ENCODE measurements around the gene IGSF3. TPM values are rescaled to one million over a fixed set of nuclear protein-coding genes. Genes with fewer than 3 reads are reported as not detected.

The IGSF3 gene
- total RNA-seq, 4 donors from 2014 or later: 1.7 to 8.5 (median 5.1) TPM

DNA sequence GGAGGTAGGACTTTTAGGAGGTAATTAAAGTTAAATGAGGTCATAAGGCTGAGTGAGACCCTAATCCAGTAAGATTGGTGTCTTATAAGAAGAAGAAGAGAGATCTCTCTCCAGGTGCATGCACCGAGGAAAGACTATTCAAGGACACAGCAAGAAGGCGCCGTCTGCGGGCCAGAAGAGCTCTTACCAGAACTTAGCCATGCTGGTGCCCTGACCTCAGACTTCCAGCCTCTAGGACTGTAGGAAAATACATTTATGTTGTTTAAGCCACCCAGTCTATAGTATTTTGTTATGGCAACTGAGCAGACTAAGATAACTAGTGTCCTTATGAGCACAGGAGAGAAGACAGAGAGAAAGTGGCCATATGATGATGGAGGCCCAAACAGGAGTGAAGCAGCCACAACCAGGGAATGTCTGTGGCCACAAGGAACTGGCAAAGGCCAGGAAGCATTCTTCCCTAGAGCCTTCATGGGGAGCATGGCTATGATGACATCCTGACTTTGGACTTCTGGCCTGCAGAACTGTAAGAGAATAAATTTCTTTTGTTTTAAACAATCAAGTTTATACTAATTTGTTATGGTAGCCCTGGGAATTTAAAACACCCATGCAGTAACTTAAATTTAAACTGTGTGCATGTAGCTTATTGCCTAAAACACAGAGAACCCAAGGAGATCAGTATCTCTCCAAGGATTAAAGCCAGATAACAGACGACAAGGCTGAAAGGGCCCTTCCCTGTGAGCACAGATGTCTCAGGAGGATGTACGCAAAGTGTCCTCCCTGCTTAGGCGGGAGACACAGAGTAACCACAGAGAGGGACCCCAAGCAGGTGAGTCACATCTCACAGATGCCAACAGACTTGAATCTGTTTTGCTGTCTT lies 86.8 kb downstream of the IGSF3 start:
- ATAC-seq: no peak
- no peaks in the 10 kb centered on the region for H3K9me3 ChIP-seq
- peaks cover 0 to 7% of the 10 kb centered on the region in 2 donors for H3K36me3 ChIP-seq
- no peak overlapping the region for H3K27ac ChIP-seq
- no peaks in the 10 kb centered on the region for H3K4me1 ChIP-seq
- H3K4me3 ChIP-seq: no peak overlapping the region
- 75 to 79% methylated on average over 2 to 7 of the region's 7 CpGs for WGBS, 2 donors (ENCODE audit: low coverage in 1 of 2)
- H3K27me3 ChIP-seq: no peaks in the 10 kb centered on the region
- TF ChIP-seq, protein P1, sequence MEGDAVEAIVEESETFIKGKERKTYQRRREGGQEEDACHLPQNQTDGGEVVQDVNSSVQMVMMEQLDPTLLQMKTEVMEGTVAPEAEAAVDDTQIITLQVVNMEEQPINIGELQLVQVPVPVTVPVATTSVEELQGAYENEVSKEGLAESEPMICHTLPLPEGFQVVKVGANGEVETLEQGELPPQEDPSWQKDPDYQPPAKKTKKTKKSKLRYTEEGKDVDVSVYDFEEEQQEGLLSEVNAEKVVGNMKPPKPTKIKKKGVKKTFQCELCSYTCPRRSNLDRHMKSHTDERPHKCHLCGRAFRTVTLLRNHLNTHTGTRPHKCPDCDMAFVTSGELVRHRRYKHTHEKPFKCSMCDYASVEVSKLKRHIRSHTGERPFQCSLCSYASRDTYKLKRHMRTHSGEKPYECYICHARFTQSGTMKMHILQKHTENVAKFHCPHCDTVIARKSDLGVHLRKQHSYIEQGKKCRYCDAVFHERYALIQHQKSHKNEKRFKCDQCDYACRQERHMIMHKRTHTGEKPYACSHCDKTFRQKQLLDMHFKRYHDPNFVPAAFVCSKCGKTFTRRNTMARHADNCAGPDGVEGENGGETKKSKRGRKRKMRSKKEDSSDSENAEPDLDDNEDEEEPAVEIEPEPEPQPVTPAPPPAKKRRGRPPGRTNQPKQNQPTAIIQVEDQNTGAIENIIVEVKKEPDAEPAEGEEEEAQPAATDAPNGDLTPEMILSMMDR (IDR thresholded peaks at IDR 0.05): no peak
- TF ChIP-seq POLR2AphosphoS5 (IDR thresholded peaks at IDR 0.05): no peak
- TF ChIP-seq EP300 (IDR thresholded peaks at IDR 0.05): no peak
- TF ChIP-seq POLR2A (IDR thresholded peaks at IDR 0.05): no peak

DNA sequence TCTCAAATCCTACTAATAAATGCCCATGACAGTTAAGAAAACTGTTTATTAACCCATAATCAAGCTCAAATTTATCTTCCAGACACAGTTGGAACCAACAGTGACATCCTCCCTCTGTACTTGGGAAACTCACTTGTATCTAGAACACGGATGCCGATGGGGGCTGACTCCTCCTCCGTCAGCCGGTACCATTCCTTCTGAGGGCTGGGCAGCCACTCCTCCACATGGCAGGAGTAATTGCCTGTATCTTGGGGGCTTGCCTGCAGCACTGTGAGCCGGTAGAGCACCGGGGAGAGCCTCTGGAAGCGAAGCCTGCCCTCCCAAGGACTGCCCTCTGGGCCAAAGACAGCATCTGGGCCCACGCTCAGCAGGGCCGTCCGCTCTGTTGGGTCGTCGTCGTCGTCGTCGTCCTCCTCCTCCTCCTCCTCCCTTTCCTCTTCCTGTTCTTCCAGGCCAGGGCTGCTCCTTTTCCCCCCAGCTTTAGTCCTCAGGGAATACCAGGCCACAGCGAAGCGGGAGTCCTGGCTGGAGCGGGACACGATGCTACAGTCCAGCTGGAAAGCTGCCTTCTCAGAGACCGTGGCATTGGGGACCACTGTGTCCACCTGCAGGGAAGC lies 88.2 kb downstream of the IGSF3 start:
- WGBS, 2 donors (ENCODE audit: low coverage in 1 of 2): 77 to 79% methylated on average over 3 to 14 of the region's 21 CpGs
- Histone ChIP-seq H3K4me1 (peaks cover 0 to 7% (median 0%) of the 10 kb centered on the region in 3 donors), H3K27ac (no peak overlapping the region), H3K36me3 (peaks cover 0 to under 1% of the 10 kb centered on the region in 2 donors), H3K9me3 (no peaks in the 10 kb centered on the region), H3K4me3 (no peak overlapping the region), H3K27me3 (no peaks in the 10 kb centered on the region)
- TF ChIP-seq, protein P1 (IDR thresholded peaks at IDR 0.05): no peak
- TF ChIP-seq POLR2A (IDR thresholded peaks at IDR 0.05) (no peak), EP300 (IDR thresholded peaks at IDR 0.05) (no peak), POLR2AphosphoS5 (IDR thresholded peaks at IDR 0.05) (no peak)
- ATAC-seq: no peak

DNA sequence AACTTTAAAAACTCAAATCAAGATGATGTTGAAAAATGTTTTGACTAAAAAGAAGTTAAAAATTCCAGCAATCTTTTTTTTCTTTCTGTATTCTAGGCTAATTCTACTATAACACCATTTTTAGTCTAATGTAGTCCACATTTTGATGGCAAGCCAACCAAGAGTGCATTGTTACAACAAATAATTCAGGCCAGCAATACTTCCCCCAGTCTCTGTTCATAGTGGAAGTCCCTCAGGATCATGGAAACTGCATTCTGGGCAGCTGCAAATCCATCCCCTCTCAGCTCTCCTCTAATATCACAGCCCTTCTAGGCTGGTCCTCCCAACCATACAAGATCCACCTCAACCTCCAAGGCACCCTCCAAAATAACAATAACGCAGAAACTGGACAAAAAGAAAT lies 89.0 kb downstream of the IGSF3 start:
- Histone ChIP-seq H3K27me3 (no peaks in the 10 kb centered on the region), H3K36me3 (no peaks in the 10 kb centered on the region), H3K27ac (no peak overlapping the region), H3K4me1 (peaks cover 0 to 11% (median 0%) of the 10 kb centered on the region in 3 donors), H3K9me3 (no peaks in the 10 kb centered on the region), H3K4me3 (no peak overlapping the region)
- TF ChIP-seq POLR2A (IDR thresholded peaks at IDR 0.05) (no peak), POLR2AphosphoS5 (IDR thresholded peaks at IDR 0.05) (no peak), EP300 (IDR thresholded peaks at IDR 0.05) (no peak)
- WGBS, 2 donors (ENCODE audit: low coverage in 1 of 2): 78 to 85% methylated on average over 1 of the region's 1 CpG
- no peak for ATAC-seq

DNA sequence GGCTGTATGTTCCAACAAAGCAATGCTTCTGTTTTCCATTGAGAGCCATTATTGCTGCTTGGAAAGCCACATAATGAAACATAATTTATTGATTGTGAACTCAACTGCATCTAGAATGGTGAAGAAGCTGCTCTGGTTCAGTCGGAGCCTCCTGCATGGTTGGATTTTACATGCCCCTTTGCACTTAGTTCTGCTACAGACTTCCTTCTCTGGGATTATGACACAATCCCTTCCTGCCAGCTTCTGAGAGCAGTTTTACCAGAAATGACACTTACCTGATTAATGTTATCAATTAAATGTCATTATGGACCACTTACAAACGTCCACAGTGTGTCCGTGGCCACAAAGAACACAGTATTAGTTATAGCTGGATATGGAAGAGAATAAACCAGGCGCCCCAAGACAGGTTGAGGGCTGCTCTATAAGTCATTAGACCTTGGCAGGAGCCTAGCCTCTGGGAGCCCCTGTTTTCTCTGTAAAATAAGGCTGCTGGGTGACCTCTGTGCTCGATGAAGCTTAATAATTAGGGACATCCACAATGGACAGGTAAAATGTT lies 89.7 kb downstream of the IGSF3 start:
- 79 to 92% methylated on average over 4 to 5 of the region's 5 CpGs for WGBS, 2 donors (ENCODE audit: low coverage in 1 of 2)
- H3K4me1 ChIP-seq: peaks cover 0 to 11% (median 0%) of the 10 kb centered on the region in 3 donors
- H3K4me3 ChIP-seq: no peak overlapping the region
- ATAC-seq: no peak
- H3K27ac ChIP-seq: no peak overlapping the region
- no peaks in the 10 kb centered on the region for H3K9me3 ChIP-seq
- H3K27me3 ChIP-seq: no peaks in the 10 kb centered on the region
- TF ChIP-seq POLR2A (IDR thresholded peaks at IDR 0.05) (no peak), EP300 (IDR thresholded peaks at IDR 0.05) (no peak)
- TF ChIP-seq, protein P1 (IDR thresholded peaks at IDR 0.05): no peak
- no peaks in the 10 kb centered on the region for H3K36me3 ChIP-seq

DNA sequence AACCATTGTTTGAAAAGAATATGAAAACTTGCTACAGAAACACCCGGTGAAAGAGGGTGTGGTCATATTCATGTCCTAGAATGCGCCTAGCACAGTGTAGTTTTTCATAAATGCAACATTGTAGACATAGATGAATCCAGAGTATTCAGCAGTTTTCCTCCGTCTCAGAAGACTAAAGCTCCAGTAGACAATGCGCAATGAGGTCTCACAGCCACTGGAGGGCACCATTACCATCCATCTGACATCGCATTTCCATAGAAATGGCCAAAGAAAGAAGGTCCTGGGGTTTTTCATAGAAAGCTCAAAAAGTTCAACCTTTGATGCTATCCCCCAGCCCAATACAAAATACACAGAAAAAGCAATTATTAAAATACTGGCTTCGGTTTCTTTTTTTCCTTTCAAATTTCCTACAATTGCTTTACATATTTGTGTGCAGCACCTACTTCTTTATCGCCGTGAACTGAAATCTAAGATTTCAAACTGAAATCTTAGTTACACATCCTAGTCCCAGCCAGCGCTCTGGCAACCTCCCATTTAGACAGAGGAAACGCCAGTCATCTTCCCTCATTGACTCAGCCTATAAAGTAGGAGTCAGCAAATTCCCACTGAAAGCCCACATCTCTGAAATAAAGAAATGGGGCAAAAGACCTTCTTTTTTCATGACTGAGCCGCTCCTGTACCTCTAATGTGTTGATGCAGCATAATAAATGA lies 92.8 kb downstream of the IGSF3 start:
- TF ChIP-seq POLR2A (IDR thresholded peaks at IDR 0.05): no peak
- no peak for TF ChIP-seq POLR2AphosphoS5 (IDR thresholded peaks at IDR 0.05)
- TF ChIP-seq EP300 (IDR thresholded peaks at IDR 0.05): no peak
- TF ChIP-seq, protein P1 (IDR thresholded peaks at IDR 0.05): peak; percentile 70 to 83 (median 76)
- ATAC-seq: no peak
- H3K27me3 ChIP-seq: no peaks in the 10 kb centered on the region
- no peak overlapping the region for H3K4me3 ChIP-seq
- no peaks in the 10 kb centered on the region for H3K9me3 ChIP-seq
- H3K36me3 ChIP-seq: no peaks in the 10 kb centered on the region
- WGBS, 2 donors (ENCODE audit: low coverage in 1 of 2): 16 to 25% methylated on average over 8 to 11 of the region's 11 CpGs
- no peak overlapping the region for H3K27ac ChIP-seq
- peaks cover 0 to 24% (median 8%) of the 10 kb centered on the region in 3 donors for H3K4me1 ChIP-seq
